GM12865 (cell line): Measurements from ENCODE around the gene ZMIZ1.

Source experiments
- DNase-seq: peaks from one replicate; pipeline ENCODE4 v3.0.0; 2010; ENCODE audit warnings: low read depth
- H3K4me3 ChIP-seq: 2 replicates; pipeline ENCODE4 v1.5.1; 2011; ENCODE audit warnings: mild to moderate bottlenecking, low read depth, low read length, control low read depth
- CTCF ChIP-seq: IDR thresholded peaks from 2 replicates; pipeline ENCODE4 v1.5.1; 2011; ENCODE audit warnings: low read length, control low read depth, low read depth, inconsistent platforms; ENCODE audit not compliant: insufficient read depth; ENCODE audit errors: missing control alignments

The ZMIZ1 gene

GRCh38 chr10:79246606-79247275 is 178.0 kb downstream of the ZMIZ1 start:
- DNase-seq, result no peak
- peak overlapping the region; percentile 84 for H3K4me3 ChIP-seq
- TF ChIP-seq CTCF, result no peak

GRCh38 chr10:79247373-79248137 is 178.8 kb downstream of the ZMIZ1 start:
- TF ChIP-seq CTCF, result no peak
- peak overlapping the region; percentile 84 for H3K4me3 ChIP-seq
- DNase-seq, result peak; percentile 51

- peak overlapping the region; percentile 84 for H3K4me3 ChIP-seq
- TF ChIP-seq CTCF, result no peak
- DNase-seq, result peak; percentile 60
Measured at GRCh38 chr10:79248341-79249185, 179.8 kb downstream of the ZMIZ1 start.

- peak overlapping the region; percentile 84 for H3K4me3 ChIP-seq
- DNase-seq, result peak; percentile 90
- no peak for TF ChIP-seq CTCF
Measured at GRCh38 chr10:79249186-79250121, 180.7 kb downstream of the ZMIZ1 start.

- H3K4me3 ChIP-seq, result peak overlapping the region; percentile 84
- no peak for TF ChIP-seq CTCF
- peak; percentile 74 for DNase-seq
Measured at GRCh38 chr10:79250259-79250658, 181.5 kb downstream of the ZMIZ1 start.

- TF ChIP-seq CTCF, result no peak
- no peak for DNase-seq
- H3K4me3 ChIP-seq, result no peak overlapping the region
Measured at GRCh38 chr10:79252450-79252849, 183.7 kb downstream of the ZMIZ1 start.
